ENCODE measurements around the gene LSM7.

Gene LSM7

DNA sequence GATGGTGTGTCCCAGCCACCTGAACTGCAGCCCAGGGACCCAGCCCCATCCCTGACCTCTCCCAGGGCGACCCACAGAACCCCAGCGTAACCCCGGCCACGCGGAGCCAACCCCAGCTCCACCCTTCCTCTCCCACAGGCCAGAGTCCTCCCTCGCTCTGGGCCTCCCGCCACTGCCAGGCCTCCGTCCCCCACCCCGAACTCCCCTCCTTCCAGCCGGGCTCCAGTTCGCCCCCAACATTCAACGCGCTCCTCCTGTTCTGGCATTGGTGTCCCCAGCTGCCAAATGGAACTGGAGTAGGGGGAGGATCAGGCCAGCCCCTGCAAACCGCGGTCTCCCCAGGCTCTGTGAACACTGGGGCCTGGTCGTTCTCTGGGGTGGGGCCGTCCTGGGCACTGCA lies 27.9 kb downstream of the LSM7 start:
- H3K4me3 ChIP-seq (ENCODE audit: insufficient read depth, low read depth, low read length, poor library complexity, severe bottlenecking): no peak overlapping the region
- H3K27me3 ChIP-seq (replicated peaks; ENCODE audit: control insufficient read depth, insufficient read depth, low read length, poor library complexity, severe bottlenecking): peaks cover 11% of the 10 kb centered on the region
- no peaks in the 10 kb centered on the region for H3K36me3 ChIP-seq (ENCODE audit: control insufficient read depth, insufficient read depth, low read length)
- no peaks in the 10 kb centered on the region for H3K9me3 ChIP-seq (ENCODE audit: control insufficient read depth, low read length)
- H3K4me1 ChIP-seq (ENCODE audit: control insufficient read depth, insufficient read depth, low read length, poor library complexity, severe bottlenecking): peaks cover 9% of the 10 kb centered on the region
- no peak for DNase-seq
- H3K27ac ChIP-seq (ENCODE audit: insufficient read depth, low read length, poor library complexity, severe bottlenecking): no peak overlapping the region

DNA sequence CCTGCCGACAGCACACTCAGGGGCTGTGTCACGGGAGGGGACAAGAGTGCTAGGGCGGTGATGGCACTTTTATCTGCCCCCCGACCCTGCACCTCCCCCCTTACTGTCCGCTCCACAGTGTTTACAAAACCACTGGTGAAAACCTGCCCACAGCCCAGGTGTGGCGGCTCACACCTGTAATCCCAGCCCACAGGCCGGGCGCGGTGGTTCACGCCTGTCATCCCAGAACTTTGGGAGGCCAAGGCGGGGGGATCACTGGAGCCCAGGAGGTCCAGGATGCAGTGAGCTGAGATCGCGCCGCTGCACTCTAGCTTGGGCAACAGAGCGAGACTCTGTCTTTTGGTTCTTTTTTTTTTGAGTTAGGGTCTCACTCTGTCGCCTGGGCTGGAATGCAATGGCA lies 32.2 kb downstream of the LSM7 start:
- DNase-seq: no peak
- Histone ChIP-seq H3K27me3 (replicated peaks; ENCODE audit: control insufficient read depth, insufficient read depth, low read length, poor library complexity, severe bottlenecking) (no peaks in the 10 kb centered on the region), H3K4me1 (ENCODE audit: control insufficient read depth, insufficient read depth, low read length, poor library complexity, severe bottlenecking) (peaks cover 2% of the 10 kb centered on the region), H3K27ac (ENCODE audit: insufficient read depth, low read length, poor library complexity, severe bottlenecking) (no peak overlapping the region), H3K4me3 (ENCODE audit: insufficient read depth, low read depth, low read length, poor library complexity, severe bottlenecking) (no peak overlapping the region), H3K36me3 (ENCODE audit: control insufficient read depth, insufficient read depth, low read length) (no peaks in the 10 kb centered on the region), H3K9me3 (ENCODE audit: control insufficient read depth, low read length) (no peaks in the 10 kb centered on the region)

DNA sequence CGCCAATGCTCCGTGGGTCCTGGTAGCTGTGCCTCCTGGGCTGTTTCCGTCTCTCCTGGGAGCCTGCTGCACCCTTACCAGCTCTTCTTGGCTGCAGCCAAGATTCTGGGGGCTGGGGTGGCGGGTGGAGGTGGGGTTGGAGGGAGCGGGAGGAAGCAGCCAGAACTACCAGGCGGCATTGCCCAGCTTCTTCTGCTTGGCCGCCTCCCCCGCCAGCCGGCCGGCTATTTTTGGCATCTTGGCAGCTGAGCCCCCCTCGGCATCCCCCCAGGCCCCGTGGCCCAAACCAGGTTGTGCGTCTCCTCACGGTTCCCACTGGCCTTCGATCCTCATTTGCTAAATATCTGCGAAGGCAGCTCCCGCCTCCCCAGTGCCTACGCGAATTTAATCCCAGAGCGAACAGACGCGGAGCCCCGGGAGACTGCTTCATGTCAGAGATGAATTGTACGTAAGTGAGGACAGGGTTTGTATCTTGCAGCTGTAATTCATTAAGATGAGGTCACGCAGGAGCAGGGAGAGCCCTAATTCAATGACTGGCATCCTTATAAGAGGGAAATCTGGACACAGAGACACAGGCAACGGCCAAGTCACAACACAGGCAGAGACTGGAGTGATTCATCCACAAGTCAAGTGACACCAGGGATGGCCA lies 33.6 kb downstream of the LSM7 start:
- no peaks in the 10 kb centered on the region for H3K9me3 ChIP-seq (ENCODE audit: control insufficient read depth, low read length)
- H3K27me3 ChIP-seq (replicated peaks; ENCODE audit: control insufficient read depth, insufficient read depth, low read length, poor library complexity, severe bottlenecking): no peaks in the 10 kb centered on the region
- peaks cover 8% of the 10 kb centered on the region for H3K4me1 ChIP-seq (ENCODE audit: control insufficient read depth, insufficient read depth, low read length, poor library complexity, severe bottlenecking)
- no peaks in the 10 kb centered on the region for H3K36me3 ChIP-seq (ENCODE audit: control insufficient read depth, insufficient read depth, low read length)
- DNase-seq: no peak
- no peak overlapping the region for H3K27ac ChIP-seq (ENCODE audit: insufficient read depth, low read length, poor library complexity, severe bottlenecking)
- no peak overlapping the region for H3K4me3 ChIP-seq (ENCODE audit: insufficient read depth, low read depth, low read length, poor library complexity, severe bottlenecking)

- no peak for DNase-seq
- peak overlapping the region; percentile 72 for H3K4me3 ChIP-seq (ENCODE audit: insufficient read depth, low read depth, low read length, poor library complexity, severe bottlenecking)
- H3K27ac ChIP-seq (ENCODE audit: insufficient read depth, low read length, poor library complexity, severe bottlenecking): no peak overlapping the region
- no peaks in the 10 kb centered on the region for H3K27me3 ChIP-seq (replicated peaks; ENCODE audit: control insufficient read depth, insufficient read depth, low read length, poor library complexity, severe bottlenecking)
- H3K4me1 ChIP-seq (ENCODE audit: control insufficient read depth, insufficient read depth, low read length, poor library complexity, severe bottlenecking): peaks cover 20% of the 10 kb centered on the region
- no peaks in the 10 kb centered on the region for H3K9me3 ChIP-seq (ENCODE audit: control insufficient read depth, low read length)
- no peaks in the 10 kb centered on the region for H3K36me3 ChIP-seq (ENCODE audit: control insufficient read depth, insufficient read depth, low read length)
Measured at GRCh38 chr19:2291185-2291751, 37.1 kb downstream of the LSM7 start.

GRCh38 chr19:2290441-2291184 lies 37.8 kb downstream of the LSM7 start:
- peak overlapping the region; percentile 37 for H3K27ac ChIP-seq (ENCODE audit: insufficient read depth, low read length, poor library complexity, severe bottlenecking)
- peaks cover 20% of the 10 kb centered on the region for H3K4me1 ChIP-seq (ENCODE audit: control insufficient read depth, insufficient read depth, low read length, poor library complexity, severe bottlenecking)

DNA sequence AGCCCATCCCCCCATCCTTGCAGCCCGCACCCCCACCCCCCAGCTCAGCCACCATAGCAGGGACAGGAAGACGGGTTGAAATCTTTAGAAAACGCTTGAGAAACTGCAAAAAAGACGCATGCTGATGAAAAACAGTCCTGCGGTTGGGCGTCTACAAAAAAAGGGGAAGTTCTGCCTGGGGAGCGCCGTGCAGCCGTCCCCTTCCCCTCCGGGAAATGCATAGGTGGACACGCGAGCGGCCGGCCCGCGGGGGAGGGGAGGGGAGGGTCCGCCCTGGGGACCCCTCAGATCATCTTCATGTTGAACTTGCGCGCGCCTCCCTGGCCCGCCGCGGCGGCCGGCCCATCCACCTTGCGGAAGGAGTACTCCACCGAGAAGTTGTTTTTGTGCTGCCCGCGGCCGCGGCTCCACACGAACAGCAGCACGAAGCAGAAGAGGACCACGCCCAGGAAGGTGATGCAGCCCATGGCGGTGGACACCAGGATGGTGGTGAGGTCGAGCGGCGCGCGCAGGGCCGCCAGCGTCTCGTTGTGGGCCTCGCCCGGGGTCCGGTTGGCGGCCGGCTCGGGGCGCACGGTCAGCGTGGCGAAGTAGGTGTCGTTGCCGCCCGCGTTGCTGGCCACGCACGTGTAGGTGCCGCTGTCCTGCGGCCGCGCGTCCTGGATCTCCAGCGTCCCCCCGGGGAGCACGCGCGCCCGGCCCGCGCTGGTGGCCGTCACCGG lies 38.5 kb downstream of the LSM7 start:
- Histone ChIP-seq H3K4me3 (ENCODE audit: insufficient read depth, low read depth, low read length, poor library complexity, severe bottlenecking) (peak overlapping the region; percentile 72), H3K4me1 (ENCODE audit: control insufficient read depth, insufficient read depth, low read length, poor library complexity, severe bottlenecking) (peaks cover 20% of the 10 kb centered on the region), H3K36me3 (ENCODE audit: control insufficient read depth, insufficient read depth, low read length) (no peaks in the 10 kb centered on the region), H3K9me3 (ENCODE audit: control insufficient read depth, low read length) (no peaks in the 10 kb centered on the region), H3K27ac (ENCODE audit: insufficient read depth, low read length, poor library complexity, severe bottlenecking) (peak overlapping the region; percentile 37), H3K27me3 (replicated peaks; ENCODE audit: control insufficient read depth, insufficient read depth, low read length, poor library complexity, severe bottlenecking) (no peaks in the 10 kb centered on the region)
- DNase-seq: peak in 2 of 3 donors; percentile 32 to 36

More at GRCh38 chr19:2290441-2291184, 37.8 kb downstream of the LSM7 start:
- Histone ChIP-seq H3K27me3 (replicated peaks; ENCODE audit: control insufficient read depth, insufficient read depth, low read length, poor library complexity, severe bottlenecking) (no peaks in the 10 kb centered on the region), H3K9me3 (ENCODE audit: control insufficient read depth, low read length) (no peaks in the 10 kb centered on the region), H3K36me3 (ENCODE audit: control insufficient read depth, insufficient read depth, low read length) (no peaks in the 10 kb centered on the region), H3K4me3 (ENCODE audit: insufficient read depth, low read depth, low read length, poor library complexity, severe bottlenecking) (peak overlapping the region; percentile 72)
- no peak for DNase-seq

DNA sequence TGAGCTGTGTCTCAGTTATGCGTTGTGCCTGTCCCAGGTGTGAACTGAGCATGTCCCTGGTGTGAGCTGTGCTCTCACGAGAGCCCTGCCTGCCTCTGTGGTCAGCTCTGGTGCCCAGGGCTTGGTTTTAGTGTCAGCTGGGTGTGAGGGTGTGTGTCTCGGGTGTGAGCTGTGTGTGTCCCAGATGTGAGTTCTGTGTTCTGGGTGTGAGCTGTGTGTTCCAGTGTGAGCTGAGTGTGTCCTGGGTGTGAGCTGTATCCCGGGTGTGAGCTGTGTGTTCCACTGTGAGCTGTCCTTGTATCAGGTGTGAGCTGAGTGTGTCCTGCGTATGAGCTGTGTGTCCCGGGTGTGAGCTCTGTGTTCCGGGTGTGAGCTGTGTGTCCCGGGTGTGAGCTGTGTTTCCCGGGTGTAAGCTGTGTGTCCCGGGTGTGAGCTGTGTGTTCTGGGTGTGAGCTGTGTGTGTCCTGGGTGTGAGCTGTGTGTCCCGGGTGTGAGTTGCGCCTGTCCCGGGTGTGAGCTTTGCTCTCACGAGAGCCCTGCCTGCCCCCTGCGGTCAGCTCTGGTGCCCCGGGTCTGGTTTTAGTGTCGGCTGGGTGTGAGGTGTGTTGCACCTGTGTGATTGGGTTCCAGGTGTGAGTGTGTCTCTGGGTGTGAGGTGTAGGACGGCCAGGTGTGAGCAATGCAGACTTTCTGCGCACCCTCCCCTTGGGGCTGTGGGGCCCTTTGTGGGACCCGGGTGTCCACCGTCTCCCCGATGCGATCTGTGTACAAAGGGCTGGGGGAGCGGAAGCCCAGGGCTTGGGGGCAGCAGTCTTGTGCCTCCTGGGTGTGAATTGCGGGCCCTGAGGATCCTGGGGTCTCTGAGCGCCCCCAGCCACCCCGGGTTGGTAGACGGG lies 39.3 kb downstream of the LSM7 start:
- Histone ChIP-seq H3K4me1 (ENCODE audit: control insufficient read depth, insufficient read depth, low read length, poor library complexity, severe bottlenecking) (peaks cover 20% of the 10 kb centered on the region), H3K27me3 (replicated peaks; ENCODE audit: control insufficient read depth, insufficient read depth, low read length, poor library complexity, severe bottlenecking) (no peaks in the 10 kb centered on the region), H3K9me3 (ENCODE audit: control insufficient read depth, low read length) (no peaks in the 10 kb centered on the region), H3K4me3 (ENCODE audit: insufficient read depth, low read depth, low read length, poor library complexity, severe bottlenecking) (peak overlapping the region; percentile 72), H3K36me3 (ENCODE audit: control insufficient read depth, insufficient read depth, low read length) (no peaks in the 10 kb centered on the region), H3K27ac (ENCODE audit: insufficient read depth, low read length, poor library complexity, severe bottlenecking) (peak overlapping the region; percentile 37)
- DNase-seq: no peak

DNA sequence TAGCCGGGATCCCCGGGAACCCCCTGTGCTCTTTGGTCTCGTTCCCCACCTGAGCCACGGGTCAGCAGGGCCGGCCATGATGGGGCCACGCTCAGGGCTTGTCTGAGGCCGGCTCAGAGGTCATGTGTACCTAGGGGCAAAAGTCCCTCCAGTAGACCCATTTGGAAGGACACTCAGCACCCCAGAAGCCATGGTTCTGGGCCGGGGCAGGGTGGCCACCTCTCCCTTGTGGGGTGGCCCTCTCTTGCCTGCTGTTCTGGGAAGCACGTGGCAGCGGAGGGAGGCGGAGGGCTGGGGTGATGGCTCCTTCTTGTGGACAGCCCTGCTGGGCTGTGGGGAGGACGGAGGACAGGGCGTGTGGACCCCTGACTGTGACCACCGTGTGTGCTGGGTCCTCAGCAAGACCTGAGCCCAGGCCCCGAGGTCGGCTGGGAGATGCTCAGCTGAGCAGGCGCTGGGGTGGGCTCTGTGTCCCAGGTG lies 40.0 kb downstream of the LSM7 start:
- no peak for DNase-seq
- Histone ChIP-seq H3K36me3 (ENCODE audit: control insufficient read depth, insufficient read depth, low read length) (no peaks in the 10 kb centered on the region), H3K4me3 (ENCODE audit: insufficient read depth, low read depth, low read length, poor library complexity, severe bottlenecking) (no peak overlapping the region), H3K9me3 (ENCODE audit: control insufficient read depth, low read length) (no peaks in the 10 kb centered on the region), H3K27ac (ENCODE audit: insufficient read depth, low read length, poor library complexity, severe bottlenecking) (no peak overlapping the region), H3K4me1 (ENCODE audit: control insufficient read depth, insufficient read depth, low read length, poor library complexity, severe bottlenecking) (peaks cover 20% of the 10 kb centered on the region), H3K27me3 (replicated peaks; ENCODE audit: control insufficient read depth, insufficient read depth, low read length, poor library complexity, severe bottlenecking) (no peaks in the 10 kb centered on the region)

DNA sequence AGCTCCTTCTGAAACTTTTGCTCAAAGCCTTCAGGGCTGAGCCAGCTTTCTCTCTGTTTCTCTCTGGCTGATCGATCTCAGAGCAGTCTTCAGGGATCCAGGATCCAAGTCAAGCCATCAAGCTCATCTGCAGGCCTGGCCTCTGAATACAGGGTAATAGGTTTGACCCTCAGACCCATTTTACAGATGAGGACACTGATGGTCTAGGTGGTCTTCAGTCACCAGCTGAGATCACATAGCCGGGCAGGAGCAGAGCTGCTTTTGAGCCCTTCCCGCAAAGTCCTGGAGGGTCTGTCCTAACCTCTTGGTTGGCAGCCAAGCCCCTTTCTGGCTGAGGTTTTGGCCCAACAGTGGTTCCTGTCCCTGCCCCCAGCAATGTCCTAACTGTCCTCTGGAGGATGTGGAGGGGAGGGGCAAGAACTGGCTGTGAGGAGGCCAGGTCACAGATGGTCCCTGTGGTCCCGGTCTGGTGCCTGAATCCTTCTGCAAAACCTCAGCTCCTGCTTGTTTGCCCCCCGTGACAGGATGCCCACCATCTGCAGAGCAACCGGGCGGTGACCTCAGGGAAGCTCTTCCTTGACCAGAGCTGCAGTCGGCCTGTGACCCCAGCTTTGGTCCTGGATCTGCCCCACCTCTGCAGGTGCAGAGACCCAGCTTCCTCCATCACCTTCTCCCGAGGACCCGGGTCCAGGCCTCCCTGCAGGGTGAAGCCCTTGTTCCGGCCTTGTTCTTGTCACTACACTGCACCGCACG lies 40.6 kb downstream of the LSM7 start:
- no peaks in the 10 kb centered on the region for H3K27me3 ChIP-seq (replicated peaks; ENCODE audit: control insufficient read depth, insufficient read depth, low read length, poor library complexity, severe bottlenecking)
- no peak for DNase-seq
- no peaks in the 10 kb centered on the region for H3K36me3 ChIP-seq (ENCODE audit: control insufficient read depth, insufficient read depth, low read length)
- no peak overlapping the region for H3K27ac ChIP-seq (ENCODE audit: insufficient read depth, low read length, poor library complexity, severe bottlenecking)
- no peaks in the 10 kb centered on the region for H3K9me3 ChIP-seq (ENCODE audit: control insufficient read depth, low read length)
- peaks cover 20% of the 10 kb centered on the region for H3K4me1 ChIP-seq (ENCODE audit: control insufficient read depth, insufficient read depth, low read length, poor library complexity, severe bottlenecking)
- H3K4me3 ChIP-seq (ENCODE audit: insufficient read depth, low read depth, low read length, poor library complexity, severe bottlenecking): no peak overlapping the region
